Panc1 (cell line): ENCODE results near the gene MUC22. TPM values are rescaled to one million over a fixed set of nuclear protein-coding genes. Genes with fewer than 3 reads are reported as not detected.
"Not testable (repeated sequence)": the region's sequence is repeated elsewhere in the genome, so short reads cannot be mapped to it uniquely, and the experiment has no call there.

Experiments
- ATAC-seq: fragments of 200-7000 bp; cut with Tn5 transposase; 2 replicates; pipeline ENCODE4 v1.9.1; 2020; ENCODE audit warnings: mild to moderate bottlenecking, moderate library complexity
- BruUV-seq: library from RNA; stranded (reverse); fragments of 400-500 nt; replicated peaks from 2 replicates; lab custom pipeline; 2021; lab: Mats Ljungman, UMichigan
- CTCF ChIA-PET: fragments of 300-600 bp; sonication (Branson Sonifier 250); formaldehyde crosslinking; loops from one replicate; lab custom pipeline; 2022; ENCODE audit warnings: antibody characterized with exemption; lab: Charles Lee
- POLR2A ChIA-PET: fragments of 300-600 bp; sonication (Branson Sonifier 250); formaldehyde crosslinking; loops from one replicate; lab custom pipeline; 2022; ENCODE audit warnings: antibody characterized with exemption; lab: Charles Lee
- DNase-seq: peaks from one replicate; pipeline ENCODE4 v3.0.0-alpha.2; 2010; ENCODE audit warnings: low read depth, low spot score
- H3K27ac ChIP-seq: 2 replicates; pipeline ENCODE4 v1.5.1; 2011; ENCODE audit warnings: mild to moderate bottlenecking, low read length, inconsistent platforms
- H3K27me3 ChIP-seq: fragments of 200-500 bp; sonication (Bioruptor generic); 2 replicates; pipeline ENCODE4 v1.6.0; 2014; ENCODE audit warnings: low read length, inconsistent platforms; ENCODE audit not compliant: control insufficient read depth, insufficient read depth
- H3K36me3 ChIP-seq: fragments of 200-500 bp; sonication (Bioruptor generic); 2 replicates; pipeline ENCODE4 v1.5.1; 2014; ENCODE audit warnings: inconsistent platforms, mild to moderate bottlenecking, low read length, moderate library complexity; ENCODE audit not compliant: control insufficient read depth, insufficient read depth
- H3K4me1 ChIP-seq: 2 replicates; pipeline ENCODE4 v1.5.1; 2011; ENCODE audit warnings: inconsistent platforms, mild to moderate bottlenecking, low read length, moderate library complexity; ENCODE audit not compliant: control insufficient read depth, insufficient read depth
- H3K4me3 ChIP-seq, 2 experiments: 2 replicates each; pipeline ENCODE4 v1.5.1; 2011 to 2012; ENCODE audit warnings: low read depth in 2 of 2, low read length in 2 of 2, mild to moderate bottlenecking in 2 of 2, inconsistent platforms in 1 of 2, moderate library complexity in 1 of 2
- H3K9me3 ChIP-seq: fragments of 200-500 bp; sonication (Bioruptor generic); 2 replicates; pipeline ENCODE4 v1.5.1; 2014; ENCODE audit warnings: low read depth, mild to moderate bottlenecking, inconsistent platforms, low read length, moderate library complexity; ENCODE audit not compliant: control insufficient read depth, insufficient read depth
- CTCF ChIP-seq: fragments of 450-650 bp; IDR thresholded peaks from 2 replicates; pipeline ENCODE4 v1.5.1; 2017; ENCODE audit warnings: mild to moderate bottlenecking
- POLR2AphosphoS5 ChIP-seq: IDR thresholded peaks from 2 replicates; pipeline ENCODE4 v1.6.1; 2012; ENCODE audit warnings: mild to moderate bottlenecking, low read depth, low read length, moderate library complexity
- REST ChIP-seq, 2 experiments: IDR thresholded peaks; 2 replicates each; pipeline ENCODE4 v1.6.1; 2011 to 2012; ENCODE audit warnings: low read depth in 2 of 2, control low read depth in 1 of 2, low read length in 1 of 2, mild to moderate bottlenecking in 1 of 2, moderate library complexity in 1 of 2; ENCODE audit not compliant: insufficient read depth in 1 of 2
- SIN3A ChIP-seq: IDR thresholded peaks from 2 replicates; pipeline ENCODE4 v1.6.1; 2012; ENCODE audit warnings: low read depth, mild to moderate bottlenecking, low read length, moderate library complexity, borderline replicate concordance; ENCODE audit not compliant: insufficient read depth
- TCF7L2 ChIP-seq: IDR thresholded peaks from 2 replicates; pipeline ENCODE4 v1.6.1; 2011; ENCODE audit warnings: mild to moderate bottlenecking, low read depth, low read length, inconsistent platforms
- in situ Hi-C: cut with HindIII; loops from 2 replicates; pipeline ENCODE4 v1.10.0; 2016; ENCODE audit warnings: low sequenced_read_pairs, low pct_unique_long_range_greater_than_20kb
- intact Hi-C: fragments of 100-400 bp; cut with micrococcal nuclease; formaldehyde crosslinking; loops from one replicate; pipeline ENCODE4 v1.10.0; 2022; ENCODE audit not compliant: unreplicated experiment
- total RNA-seq: library from RNA; stranded (reverse); gene quantifications from one replicate; pipeline ENCODE4 v1.2.1, GENCODE V29; 2021; ENCODE audit not compliant: unreplicated experiment

MUC22 gene
- total RNA-seq, 1 experiment from 2014 or later, result not detected

DNA sequence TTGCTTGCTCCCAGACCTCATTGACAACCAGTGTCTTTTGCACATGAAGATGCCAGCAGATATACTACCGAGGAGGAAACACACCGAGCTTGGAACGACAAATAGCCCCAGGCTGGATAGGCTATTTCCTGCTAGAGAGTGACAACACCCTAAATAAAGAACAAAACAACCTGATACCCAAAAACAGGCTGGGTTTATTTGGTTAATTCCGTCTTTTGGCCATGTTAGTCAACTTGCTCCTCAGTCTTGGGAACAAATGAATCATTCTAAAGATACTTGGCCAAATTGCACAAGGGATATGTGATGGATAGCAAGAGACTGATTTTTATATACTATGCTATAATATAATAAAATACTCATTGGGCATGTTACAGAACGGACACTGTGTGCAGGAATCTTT, 11.5 kb upstream of the MUC22 start:
- H3K4me3 ChIP-seq, result no peak overlapping the region
- intact Hi-C loops (no loop called here), in situ Hi-C loops (no loop called here)
- H3K36me3 ChIP-seq, result no peaks in the 10 kb centered on the region
- no peaks in the 10 kb centered on the region for H3K4me1 ChIP-seq
- H3K9me3 ChIP-seq, result no peaks in the 10 kb centered on the region
- POLR2A ChIA-PET, result no interaction called here
- H3K27ac ChIP-seq, result no peak overlapping the region
- BruUV-seq, result no TSS peak
- ATAC-seq (no peak), DNase-seq (no peak)
- CTCF ChIA-PET, result no interaction called here
- TF ChIP-seq SIN3A (no peak), CTCF (no peak), TCF7L2 (no peak), POLR2AphosphoS5 (no peak), REST (IDR thresholded peaks at IDR 0.05; ENCODE audit: insufficient read depth in 1 of 2, low read depth in 2 of 2, low read length in 1 of 2) (no peak)
- no peaks in the 10 kb centered on the region for H3K27me3 ChIP-seq

DNA sequence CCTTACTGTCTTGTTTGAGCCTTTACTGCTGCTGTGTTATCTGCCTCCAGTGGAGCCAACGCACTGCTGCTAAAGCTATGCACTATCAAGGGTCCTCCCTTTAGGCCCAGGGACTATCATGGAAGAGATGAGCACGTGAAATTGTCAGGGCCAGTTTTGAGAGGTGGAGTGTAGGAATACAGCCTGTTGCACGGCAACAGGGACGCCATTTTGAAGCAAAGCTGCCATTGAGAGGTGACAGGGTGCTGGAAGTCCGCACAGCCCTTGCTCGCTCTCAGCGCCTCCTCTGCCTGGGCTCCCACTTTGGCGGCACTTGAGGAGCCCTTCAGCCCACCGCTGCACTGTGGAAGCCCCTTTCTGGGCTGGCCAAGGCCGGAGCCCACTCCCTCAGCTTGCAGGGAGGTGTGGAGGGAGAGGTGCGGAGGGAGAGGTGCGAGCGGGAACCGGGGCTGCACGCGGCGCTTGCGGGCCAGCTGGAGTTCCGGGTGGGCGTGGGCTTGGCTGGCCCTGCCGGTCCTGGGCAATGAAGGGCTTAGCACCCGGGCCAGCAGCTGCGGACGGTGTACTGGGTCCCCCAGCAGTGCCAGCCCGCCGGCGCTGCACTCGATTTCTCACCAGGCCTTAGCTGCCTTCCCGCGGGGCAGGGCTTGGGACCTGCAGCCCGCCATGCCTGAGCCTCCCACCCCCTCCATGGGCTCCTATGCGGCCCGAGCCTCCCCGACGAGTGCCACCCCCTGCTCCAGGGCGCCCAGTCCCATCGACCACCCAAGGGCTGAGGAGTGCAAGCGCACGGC, 10.0 kb upstream of the MUC22 start:
- H3K27ac ChIP-seq, H3K4me3 ChIP-seq, intact Hi-C loops, H3K4me1 ChIP-seq, CTCF ChIA-PET, POLR2A ChIA-PET, ATAC-seq, BruUV-seq, H3K36me3 ChIP-seq, in situ Hi-C loops, H3K27me3 ChIP-seq, DNase-seq, H3K9me3 ChIP-seq: not testable (repeated sequence)

- H3K4me1 ChIP-seq, result no peaks in the 10 kb centered on the region
- no peaks in the 10 kb centered on the region for H3K9me3 ChIP-seq
- POLR2A ChIA-PET, result no interaction called here
- CTCF ChIA-PET, result no interaction called here
- H3K27ac ChIP-seq, result no peak overlapping the region
- in situ Hi-C loops (no loop called here), intact Hi-C loops (no loop called here)
- no peak overlapping the region for H3K4me3 ChIP-seq
- no TSS peak for BruUV-seq
- no peak for DNase-seq
- no peak for TF ChIP-seq SIN3A
- TF ChIP-seq TCF7L2, result no peak
- TF ChIP-seq REST (IDR thresholded peaks at IDR 0.05; ENCODE audit: insufficient read depth in 1 of 2, low read depth in 2 of 2, low read length in 1 of 2), result no peak
- TF ChIP-seq CTCF, result no peak
- no peak for TF ChIP-seq POLR2AphosphoS5
- no peaks in the 10 kb centered on the region for H3K27me3 ChIP-seq
- no peaks in the 10 kb centered on the region for H3K36me3 ChIP-seq
- no peak for ATAC-seq
Observed at GRCh38 chr6:31001281-31001888, 8.9 kb upstream of the MUC22 start.
